ENCODE data around the gene CGRRF1. TPM values are rescaled to one million over a fixed set of nuclear protein-coding genes. Genes with fewer than 3 reads are reported as not detected.

Gene CGRRF1
- total RNA-seq, 1 experiment from 2014 or later: 14.1 TPM

GRCh38 chr14:54512393-54512792 is 2.7 kb downstream of the CGRRF1 start:
- H3K9me3 ChIP-seq (ENCODE audit: control insufficient read depth, insufficient read depth, low read depth, low read length): peaks cover 6% of the 10 kb centered on the region; the same call in 1 of the 2 replicates
- no TSS peak for BruUV-seq (replicated peaks)
- intact Hi-C loops (cut with micrococcal nuclease; ENCODE audit: unreplicated experiment) (no loop called here), in situ Hi-C loops (cut with HindIII; ENCODE audit: low pct_unique_long_range_greater_than_20kb, low sequenced_read_pairs) (no loop called here)
- H3K27ac ChIP-seq (ENCODE audit: low read length): no peak overlapping the region
- no peak for TF ChIP-seq CTCF (IDR thresholded peaks at IDR 0.05)
- no peak for TF ChIP-seq POLR2AphosphoS5 (IDR thresholded peaks at IDR 0.05; ENCODE audit: low read depth, low read length)
- no peak for TF ChIP-seq SIN3A (IDR thresholded peaks at IDR 0.05; ENCODE audit: borderline replicate concordance, insufficient read depth, low read depth, low read length)
- TF ChIP-seq TCF7L2 (IDR thresholded peaks at IDR 0.05; ENCODE audit: low read depth, low read length): no peak
- TF ChIP-seq REST (IDR thresholded peaks at IDR 0.05; ENCODE audit: insufficient read depth in 1 of 2, low read depth in 2 of 2, low read length in 1 of 2): no peak
- no peaks in the 10 kb centered on the region for H3K27me3 ChIP-seq (ENCODE audit: control insufficient read depth, insufficient read depth, low read length)
- H3K36me3 ChIP-seq (ENCODE audit: control insufficient read depth, insufficient read depth, low read length): no peaks in the 10 kb centered on the region; the same call in 1 of the 2 replicates
- no peak overlapping the region for H3K4me3 ChIP-seq (ENCODE audit: low read depth in 2 of 2, low read length in 2 of 2)
- peaks cover 6% of the 10 kb centered on the region for H3K4me1 ChIP-seq (ENCODE audit: control insufficient read depth, insufficient read depth, low read length)
- DNase-seq (ENCODE audit: low read depth, low spot score) (no peak), ATAC-seq (no peak)
- POLR2A ChIA-PET: no interaction called here
- CTCF ChIA-PET: interaction anchor here (0.5 kb wide), 1 partner anchor 19 kb away, joined by 3 read pairs; no protein-coding TSS in a partner anchor

GRCh38 chr14:54515670-54516069 is 6.0 kb downstream of the CGRRF1 start:
- Histone ChIP-seq H3K27ac (ENCODE audit: low read length) (no peak overlapping the region), H3K27me3 (ENCODE audit: control insufficient read depth, insufficient read depth, low read length) (no peaks in the 10 kb centered on the region), H3K4me1 (ENCODE audit: control insufficient read depth, insufficient read depth, low read length) (peaks cover 4% of the 10 kb centered on the region), H3K36me3 (ENCODE audit: control insufficient read depth, insufficient read depth, low read length) (no peaks in the 10 kb centered on the region), H3K9me3 (ENCODE audit: control insufficient read depth, insufficient read depth, low read depth, low read length) (peaks cover 6% of the 10 kb centered on the region; the same call in 1 of the 2 replicates), H3K4me3 (ENCODE audit: low read depth in 2 of 2, low read length in 2 of 2) (no peak overlapping the region)
- in situ Hi-C loops (cut with HindIII; ENCODE audit: low pct_unique_long_range_greater_than_20kb, low sequenced_read_pairs) (no loop called here), intact Hi-C loops (cut with micrococcal nuclease; ENCODE audit: unreplicated experiment) (no loop called here)
- BruUV-seq (replicated peaks): no TSS peak
- DNase-seq (ENCODE audit: low read depth, low spot score) (no peak), ATAC-seq (no peak)
- CTCF ChIA-PET: no interaction called here
- TF ChIP-seq SIN3A (IDR thresholded peaks at IDR 0.05; ENCODE audit: borderline replicate concordance, insufficient read depth, low read depth, low read length) (no peak), REST (IDR thresholded peaks at IDR 0.05; ENCODE audit: insufficient read depth in 1 of 2, low read depth in 2 of 2, low read length in 1 of 2) (no peak), POLR2AphosphoS5 (IDR thresholded peaks at IDR 0.05; ENCODE audit: low read depth, low read length) (no peak), TCF7L2 (IDR thresholded peaks at IDR 0.05; ENCODE audit: low read depth, low read length) (no peak), CTCF (IDR thresholded peaks at IDR 0.05) (no peak)
- POLR2A ChIA-PET: no interaction called here

All from Panc1 (cell line).